Activated effector memory CD4-positive, alpha-beta T cell treated with Interleukin-2 at 50 U/mL for 16 hours (primary cell): ENCODE measurements around the gene MLIP.

Experiments used
- DNase-seq: peaks from one replicate; pipeline ENCODE4 v3.0.0-alpha.2; 2020

Gene MLIP

GRCh38 chr6:54288474-54288873, 177.2 kb downstream of the MLIP start:
- no peak for DNase-seq

- DNase-seq = no peak
Observed at GRCh38 chr6:54289426-54289825, 178.2 kb downstream of the MLIP start.

- no peak for DNase-seq
Observed at GRCh38 chr6:54291146-54291545, 179.9 kb downstream of the MLIP start.

- DNase-seq = no peak
Observed at GRCh38 chr6:54291738-54292137, 180.5 kb downstream of the MLIP start.

GRCh38 chr6:54294965-54295532, 183.8 kb downstream of the MLIP start:
- no peak for DNase-seq

- no peak for DNase-seq
Observed at GRCh38 chr6:54299542-54300269, 188.5 kb downstream of the MLIP start.

- no peak for DNase-seq
Observed at GRCh38 chr6:54301770-54302169, 190.5 kb downstream of the MLIP start.

GRCh38 chr6:54307439-54307910, 196.2 kb downstream of the MLIP start:
- DNase-seq = no peak

GRCh38 chr6:54308289-54308985, 197.2 kb downstream of the MLIP start, which contains the start of gene TINAG:
TSS of gene TINAG (plus strand) at chr6:54308441. CDS start at chr6:54308551, 110 bp downstream.
- no peak for DNase-seq

- no peak for DNase-seq
Observed at GRCh38 chr6:54308986-54309315, 197.7 kb downstream of the MLIP start.

GRCh38 chr6:54310377-54311152, 199.3 kb downstream of the MLIP start:
- no peak for DNase-seq

- DNase-seq = no peak
Observed at GRCh38 chr6:54315656-54316055, 204.4 kb downstream of the MLIP start.
